Hematopoietic multipotent progenitor cell (in vitro differentiated cells): ENCODE data around the gene EVI5. TPM values are rescaled to one million over a fixed set of nuclear protein-coding genes. Genes with fewer than 3 reads are reported as not detected.
"Not testable (repeated sequence)": the region's sequence is repeated elsewhere in the genome, so short reads cannot be mapped to it uniquely, and the experiment has no call there.

Experiments
- DNase-seq, 3 donors: peaks; one replicate each; pipeline ENCODE4 v3.0.0-alpha.2; 2011 to 2015; ENCODE audit warnings: low read depth in 2 of 3, low spot score in 2 of 3
- total RNA-seq: library from RNA; depleted of rRNA; stranded (reverse); fragments of >200 nt; gene quantifications from one replicate; pipeline ENCODE4 v1.2.3, GENCODE V29; 2012

EVI5 gene
- total RNA-seq, 1 donor, result 6.5 TPM

DNA sequence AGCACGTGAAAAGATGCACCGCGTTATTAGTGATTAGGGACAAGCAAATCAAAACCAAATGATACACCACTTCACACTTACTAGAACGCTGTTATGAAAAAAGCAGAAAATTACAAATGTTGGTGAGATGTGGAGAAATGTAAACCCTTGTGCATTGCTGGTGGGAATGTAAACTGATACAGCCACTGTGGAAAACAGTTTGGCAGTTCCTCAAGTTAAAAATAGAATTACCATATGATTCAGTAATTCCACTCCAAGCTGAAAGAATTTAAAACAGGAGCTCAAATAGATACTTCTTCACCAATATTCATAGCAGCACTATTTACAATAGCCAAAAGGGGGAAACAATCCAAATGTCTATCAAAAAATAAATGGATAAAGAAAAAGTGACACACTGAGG, 10.3 kb upstream of the EVI5 start:
- no peak for DNase-seq

DNA sequence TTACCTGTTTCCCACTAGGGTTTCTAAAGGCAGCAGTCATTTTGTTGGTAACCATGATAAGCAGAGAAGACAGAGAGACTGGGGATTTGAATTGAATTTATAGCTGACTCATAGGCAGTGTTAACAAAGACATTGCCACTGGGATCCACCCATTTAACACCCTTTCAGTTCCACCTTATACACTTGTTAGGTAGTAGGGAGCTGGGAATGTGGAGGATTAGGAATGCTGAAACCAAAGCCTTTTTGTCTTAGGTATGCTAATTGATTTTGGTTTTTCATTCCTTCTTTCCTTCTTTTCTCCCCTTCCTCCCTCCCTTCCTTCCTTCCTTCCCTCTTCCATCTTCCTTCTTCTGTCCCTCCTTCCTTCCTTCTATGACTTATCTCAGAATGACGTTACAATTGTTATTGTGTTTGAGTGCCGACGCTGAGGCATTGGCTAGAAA, 7.5 kb upstream of the EVI5 start:
- DNase-seq, result no peak

DNA sequence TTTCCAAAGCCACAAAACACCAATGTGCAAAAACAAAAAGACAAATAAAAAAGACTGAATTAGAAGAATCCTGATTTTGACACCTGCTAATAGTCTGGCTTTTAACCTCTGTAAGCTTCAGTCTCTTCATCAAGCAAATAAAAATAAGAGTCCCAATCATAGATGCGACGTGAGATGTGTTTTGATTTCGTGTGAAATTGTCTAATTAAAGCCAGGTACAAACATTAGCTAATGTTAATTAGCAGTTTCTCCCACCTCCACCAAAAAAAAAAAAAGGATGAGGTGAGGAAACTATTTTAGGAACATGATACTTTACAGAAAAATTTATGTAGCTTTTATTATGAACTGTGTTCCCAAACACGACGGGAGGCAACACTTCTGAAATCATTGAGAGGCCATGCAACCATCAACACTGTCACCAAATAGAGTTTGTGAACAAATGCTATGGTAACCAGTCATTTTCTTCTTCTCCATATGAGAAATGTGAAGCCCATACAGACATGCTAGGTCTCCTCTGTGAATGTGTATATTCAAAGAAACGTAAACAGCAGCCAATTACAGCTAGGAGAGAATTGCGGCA, 6.7 kb upstream of the EVI5 start:
- no peak for DNase-seq

DNA sequence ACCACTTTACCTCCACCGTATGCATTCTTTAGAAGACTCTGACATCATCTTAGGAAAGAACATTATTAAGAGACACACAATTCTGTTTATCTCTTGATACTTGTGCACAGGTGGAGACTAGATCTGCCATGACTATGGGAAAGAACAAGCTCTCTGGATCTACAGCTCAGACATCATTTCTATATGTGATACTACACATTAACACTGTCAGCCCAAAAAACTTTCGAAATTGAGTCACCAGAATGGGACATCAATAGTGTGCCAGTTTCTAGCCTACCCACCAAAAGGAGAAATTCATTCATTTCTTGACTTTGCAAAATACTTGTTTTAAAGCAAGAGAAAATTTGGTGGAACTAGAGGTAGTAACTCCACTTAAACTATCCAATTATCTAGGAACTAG, 6.0 kb upstream of the EVI5 start:
- DNase-seq, result no peak

DNA sequence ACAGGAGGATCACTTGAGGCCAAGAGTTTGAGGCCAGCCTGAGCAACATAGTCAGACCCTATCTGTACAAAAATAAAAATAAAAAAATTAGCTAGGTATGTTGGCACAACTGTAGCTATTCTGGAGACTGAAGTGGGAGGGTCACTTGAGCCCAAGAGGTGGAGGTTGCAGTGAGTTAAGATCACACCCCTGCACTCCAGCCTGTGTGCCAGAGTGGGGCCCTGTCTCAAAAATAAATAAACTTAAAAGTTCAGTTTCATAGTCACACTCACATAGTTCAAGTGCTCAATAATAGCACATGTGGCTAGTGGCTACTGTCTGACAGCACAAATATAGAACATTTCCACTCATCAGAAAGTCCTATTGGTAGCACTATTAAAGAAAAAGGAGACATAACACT, 5.2 kb upstream of the EVI5 start:
- no peak for DNase-seq

DNA sequence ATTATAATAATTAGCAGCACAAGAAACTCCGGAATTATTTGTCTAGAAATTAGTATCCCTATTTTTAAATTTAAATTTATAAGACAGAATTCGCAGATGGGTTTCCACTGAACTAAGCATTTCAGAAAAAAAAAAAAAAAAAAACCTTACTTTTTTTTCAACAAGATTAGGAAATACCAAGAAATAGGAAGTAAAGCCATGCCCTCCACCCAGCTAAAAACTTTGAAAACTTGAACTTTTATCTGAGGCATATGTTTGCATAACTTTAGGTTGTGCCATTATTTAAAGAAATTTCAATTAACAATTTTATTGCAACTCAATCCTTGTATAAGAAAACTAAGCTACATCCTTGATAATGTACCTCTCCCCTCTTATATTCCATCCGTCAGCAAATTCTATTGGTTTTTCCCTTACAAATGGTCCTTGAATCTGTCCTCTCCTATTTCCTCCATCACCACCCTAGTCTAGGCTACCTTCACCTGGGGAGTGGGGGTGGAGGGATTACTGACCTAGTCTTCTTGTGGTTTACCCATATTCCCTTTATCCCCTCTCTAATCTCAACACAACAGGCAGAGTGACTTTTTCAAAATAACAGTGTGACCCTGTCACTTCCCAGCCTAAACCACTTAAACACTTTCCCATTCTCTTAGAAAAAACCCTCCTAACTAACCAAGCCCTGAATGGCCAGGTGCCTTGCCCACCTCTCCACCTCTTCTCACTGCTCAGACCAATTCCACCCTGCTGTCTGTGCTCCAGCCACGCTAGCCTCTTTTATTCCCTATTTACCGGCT, 1.4 kb upstream of the EVI5 start:
- DNase-seq, result peak in 1 of 3 donors; percentile 10

DNA sequence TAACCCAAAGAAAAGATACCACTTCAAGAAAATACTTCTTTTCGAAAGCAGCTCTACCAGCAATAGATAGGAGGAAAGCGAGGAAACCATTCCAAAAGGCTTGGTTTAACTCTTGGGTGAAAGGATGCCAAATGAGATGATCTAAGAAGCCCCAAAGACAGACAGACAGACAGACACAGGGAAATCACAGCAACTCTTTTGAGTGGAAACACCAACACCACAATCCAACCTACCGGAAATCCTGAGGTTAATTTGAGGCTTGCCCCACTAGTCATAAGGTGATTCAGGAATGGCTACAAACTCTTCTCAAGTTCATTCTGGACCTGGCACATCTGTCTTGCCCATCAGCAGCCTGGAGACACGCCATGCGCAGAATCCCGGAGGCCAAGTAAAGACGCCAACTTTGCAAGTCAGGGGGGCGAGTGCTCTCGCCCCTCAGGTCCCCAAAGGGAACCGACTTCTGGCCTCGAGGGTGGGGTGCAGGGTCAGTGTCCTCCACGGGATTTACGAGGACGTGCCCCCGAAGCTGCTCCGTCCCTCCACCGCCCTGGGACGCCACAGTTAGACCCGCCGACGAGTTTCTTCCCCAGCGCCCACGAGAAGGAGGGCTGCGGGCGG, 778 bp downstream of the EVI5 start:
- DNase-seq, result peak; percentile 11 to 47 (median 45)

DNA sequence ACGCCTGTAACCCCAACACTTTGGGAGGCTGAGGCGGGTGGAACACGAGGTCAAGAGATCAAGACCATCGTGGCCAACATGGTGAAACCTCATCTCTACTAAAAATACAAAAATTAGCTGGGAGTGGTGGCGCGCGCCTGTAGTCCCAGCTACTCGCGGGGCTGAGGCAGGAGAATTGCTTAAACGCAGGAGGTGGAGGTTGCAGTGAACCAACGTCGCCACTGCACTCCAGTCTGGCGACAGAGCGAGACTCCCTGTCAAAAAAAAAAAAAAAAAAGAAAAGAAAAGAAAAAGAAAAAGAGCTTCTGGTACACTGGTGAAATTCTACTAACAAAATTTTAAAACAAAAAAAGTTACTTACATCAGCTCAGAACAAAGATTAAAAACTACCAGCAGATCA, 1.4 kb downstream of the EVI5 start:
- peak in 1 of 3 donors; percentile 4 for DNase-seq

DNA sequence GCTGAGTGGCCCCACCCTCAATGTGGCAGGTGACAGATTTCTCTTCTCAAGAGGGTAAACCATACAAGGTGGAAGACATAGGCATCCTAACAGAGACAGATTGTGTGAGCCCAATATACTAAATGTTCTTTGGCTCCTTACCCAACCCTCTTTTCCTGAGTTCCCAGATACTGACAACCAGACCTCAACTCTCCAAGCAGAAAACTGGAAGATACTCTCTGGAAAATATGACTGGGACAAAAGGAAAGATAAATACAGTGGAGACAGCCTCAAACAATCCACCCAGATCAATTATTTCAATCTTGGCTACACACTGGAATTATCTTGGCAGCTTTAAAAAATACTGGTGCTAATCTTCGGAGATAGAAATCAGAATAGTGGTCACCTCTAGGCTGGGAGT, 6.5 kb downstream of the EVI5 start:
- DNase-seq, result no peak

DNA sequence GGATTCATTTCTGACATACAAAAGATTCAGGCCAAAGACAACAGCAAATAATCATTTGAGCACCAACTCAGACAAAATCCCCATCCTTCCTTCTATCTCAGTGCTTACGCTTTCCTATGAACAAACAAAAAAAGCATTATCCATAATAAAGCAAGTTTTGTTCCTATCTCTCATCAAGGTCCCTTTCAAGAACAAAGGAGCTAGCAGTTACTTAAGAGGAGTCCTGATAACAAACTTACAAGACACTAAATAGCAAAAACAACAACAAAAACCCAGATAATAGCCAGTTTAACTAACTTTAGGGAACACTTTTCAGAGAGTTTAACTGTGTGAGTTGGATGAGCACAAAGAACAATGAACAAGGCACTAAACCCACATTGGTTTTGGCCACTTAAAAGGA, 10.5 kb downstream of the EVI5 start:
- DNase-seq, result no peak

DNA sequence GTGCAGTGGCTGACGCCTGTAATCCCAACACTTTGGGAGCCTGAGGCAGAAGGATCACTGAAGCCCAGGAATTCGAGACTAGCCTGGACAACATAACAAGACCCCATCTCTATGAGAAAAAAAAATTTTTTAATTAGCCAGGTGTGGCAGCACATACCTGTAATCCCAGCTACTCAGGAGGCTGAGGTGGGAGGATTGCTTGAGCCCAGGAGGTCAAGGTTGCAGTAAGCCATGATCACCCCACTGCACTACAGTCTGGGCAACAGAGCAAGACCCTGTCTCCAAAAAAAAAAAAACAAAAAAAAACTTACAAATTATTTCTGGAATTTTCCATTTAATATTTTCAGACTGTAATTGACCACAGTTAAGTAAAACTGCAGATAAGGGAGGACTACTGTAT, 11.2 kb downstream of the EVI5 start:
- not testable (repeated sequence) for DNase-seq

DNA sequence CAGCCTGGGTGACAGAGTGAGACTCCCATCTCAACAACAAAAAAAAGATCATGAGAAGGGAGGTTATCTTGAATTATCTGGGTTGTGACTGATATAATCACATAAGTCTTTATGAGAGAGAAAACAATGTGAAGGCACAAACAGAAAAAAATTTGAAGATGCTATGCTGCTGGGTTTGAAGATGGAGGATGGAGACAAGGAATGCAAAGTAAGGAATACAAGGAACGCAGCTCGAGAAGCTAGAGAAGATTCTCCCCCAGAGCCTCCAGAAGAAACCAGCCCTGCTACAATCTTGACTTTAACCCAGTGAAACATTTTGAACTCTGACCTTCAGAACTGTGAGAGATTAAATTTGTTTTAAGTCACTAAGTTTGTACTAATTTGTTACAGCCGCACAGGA, 15.1 kb downstream of the EVI5 start:
- no peak for DNase-seq

DNA sequence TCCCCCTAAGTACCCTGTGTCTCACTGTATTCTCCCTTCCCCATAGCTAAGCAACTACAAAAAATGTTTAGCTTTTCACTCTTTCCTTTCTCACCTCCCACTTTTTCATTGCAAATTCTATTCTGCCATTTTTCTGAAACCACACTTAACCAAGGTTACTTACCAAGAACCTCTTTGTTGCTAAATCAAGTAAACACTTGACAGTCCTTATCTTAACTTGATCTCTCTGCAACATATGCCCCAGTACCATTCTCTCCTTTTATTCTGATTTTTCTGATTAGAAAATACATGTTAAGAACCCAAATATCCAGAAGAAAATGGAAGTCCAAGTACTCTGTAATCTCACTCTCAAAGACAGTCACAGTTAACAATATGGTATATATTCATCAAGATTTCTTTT, 16.0 kb downstream of the EVI5 start:
- no peak for DNase-seq

DNA sequence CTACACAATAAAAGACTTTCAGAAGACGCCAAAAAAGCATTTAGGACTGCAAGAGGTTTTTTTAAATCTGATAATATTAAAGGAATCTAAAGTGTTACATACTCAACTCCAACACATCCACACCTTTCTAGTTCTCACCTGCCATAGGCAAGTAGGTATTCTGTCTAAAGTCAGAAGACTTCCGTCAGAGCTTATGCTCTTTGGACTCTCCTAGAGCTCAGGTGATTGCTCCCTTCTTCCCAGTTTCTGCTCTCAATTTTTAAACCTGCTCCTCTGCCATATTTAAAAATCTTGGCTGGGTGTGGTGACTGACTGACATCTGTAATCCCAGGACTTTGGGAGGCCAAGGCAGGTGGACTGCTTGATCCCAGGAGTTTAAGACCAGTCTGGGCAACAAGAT, 16.6 kb downstream of the EVI5 start:
- DNase-seq, result no peak

DNA sequence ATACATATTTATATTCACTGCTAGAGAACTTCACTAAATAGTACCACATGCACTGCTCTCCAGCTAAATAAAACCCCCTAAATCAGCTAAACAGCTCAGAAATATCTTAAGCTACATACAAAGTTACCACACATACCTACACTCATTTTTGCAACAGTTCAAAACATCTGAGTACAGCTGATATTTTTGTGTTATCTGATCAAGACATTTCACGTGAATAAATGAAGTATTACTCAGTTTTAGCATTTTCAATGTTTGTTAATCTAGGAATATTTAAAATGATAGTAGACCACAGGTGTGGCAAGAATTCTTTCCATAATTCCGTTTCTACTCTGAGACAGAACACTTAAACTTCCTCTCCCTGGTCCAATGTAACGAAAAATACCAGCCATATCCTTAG, 20.8 kb downstream of the EVI5 start:
- no peak for DNase-seq

DNA sequence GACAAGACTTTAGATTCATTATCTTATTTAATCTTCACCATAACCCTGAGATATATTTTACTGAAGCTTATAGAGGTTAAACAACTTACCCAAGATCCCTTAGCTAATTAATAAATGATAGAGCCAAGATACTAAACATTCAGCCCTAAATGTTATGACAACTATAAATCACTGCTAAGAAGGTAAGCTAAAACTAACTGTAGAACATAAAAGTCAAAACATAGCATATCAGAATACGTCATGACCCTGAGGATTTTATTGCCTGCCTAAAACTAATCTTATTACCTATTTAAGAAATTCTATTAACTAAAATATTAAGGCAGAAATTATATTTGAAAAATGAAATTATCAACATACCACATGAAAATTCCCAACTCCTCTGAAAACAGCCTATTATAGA, 22.6 kb downstream of the EVI5 start:
- no peak for DNase-seq

DNA sequence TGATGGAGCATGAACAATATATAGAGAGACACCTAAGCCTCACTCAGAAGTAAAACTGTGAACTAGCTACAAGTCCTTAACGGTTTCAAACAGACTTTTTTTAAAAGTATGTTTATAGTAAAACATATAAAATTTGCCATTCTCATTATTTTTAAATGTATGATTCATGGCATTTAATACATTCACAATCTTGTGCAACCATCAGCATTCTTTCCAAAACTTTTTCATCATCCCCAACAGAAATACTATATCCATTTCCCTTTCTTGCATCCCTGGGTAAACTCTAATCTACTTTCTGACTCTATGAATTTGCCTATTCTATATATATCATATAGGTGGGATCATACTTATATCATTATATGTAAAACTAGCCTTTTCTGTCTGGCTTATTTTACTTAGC, 25.5 kb downstream of the EVI5 start:
- DNase-seq, result no peak

DNA sequence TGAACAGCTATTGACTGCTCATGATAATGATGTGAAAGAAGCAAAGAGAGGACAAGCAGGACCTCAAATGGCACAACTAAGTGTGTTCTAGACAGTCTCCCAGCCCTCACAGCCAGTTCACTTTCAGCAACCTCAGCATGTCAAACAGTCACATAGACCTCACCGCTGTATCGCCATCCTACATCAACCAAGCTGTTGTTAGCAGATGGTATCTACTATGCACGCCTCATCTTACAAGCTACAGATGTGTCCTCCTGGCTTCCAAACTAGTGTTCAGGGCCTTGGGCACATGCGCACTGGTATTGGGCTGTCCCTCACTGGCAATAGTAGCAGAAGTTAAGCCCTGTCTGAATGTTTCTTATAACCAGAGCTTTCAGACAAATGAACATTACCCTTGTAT, 28.4 kb downstream of the EVI5 start:
- no peak for DNase-seq

DNA sequence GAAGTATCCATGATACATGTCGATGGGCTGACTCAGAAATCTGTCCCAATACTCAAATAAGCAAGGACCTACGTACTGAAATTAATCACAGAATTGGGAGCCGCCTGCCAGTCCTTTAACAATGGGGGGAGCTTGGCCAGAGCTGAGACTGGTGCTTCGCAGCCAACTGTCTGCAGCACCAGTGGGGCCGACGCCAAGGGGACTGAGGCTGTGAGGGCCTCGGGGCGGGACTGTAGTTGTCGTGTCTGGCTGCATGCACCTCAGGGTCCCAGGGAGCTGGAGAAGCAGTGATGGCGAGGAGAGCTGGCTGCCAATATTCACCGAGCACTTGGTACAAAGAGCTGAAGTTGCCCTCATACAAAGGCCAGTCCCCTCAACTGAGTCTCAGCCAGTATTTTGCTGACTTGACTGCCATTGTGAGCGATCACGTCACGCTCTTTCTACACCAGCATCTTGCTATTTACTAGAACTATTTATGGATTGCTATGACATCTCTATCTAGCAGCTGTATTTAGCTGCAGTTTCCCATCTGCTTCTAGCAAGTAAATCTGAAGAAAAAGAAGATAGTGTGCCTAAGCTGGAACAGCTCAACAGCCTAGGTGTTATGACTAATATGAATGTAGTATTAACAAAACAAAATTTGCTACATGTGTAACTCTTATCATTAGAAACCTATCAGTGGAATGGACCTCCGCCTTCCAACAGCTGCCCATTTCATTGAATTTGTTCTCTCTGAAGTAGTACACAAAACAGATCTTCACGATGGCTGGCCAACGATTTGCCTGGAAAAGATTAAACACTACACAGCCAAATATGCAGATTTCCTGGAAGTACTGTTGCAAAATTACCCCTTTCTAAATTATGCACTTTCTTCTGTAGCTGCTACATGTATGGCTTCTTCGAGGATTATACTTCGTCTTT, 29.1 kb downstream of the EVI5 start:
- DNase-seq, result no peak

DNA sequence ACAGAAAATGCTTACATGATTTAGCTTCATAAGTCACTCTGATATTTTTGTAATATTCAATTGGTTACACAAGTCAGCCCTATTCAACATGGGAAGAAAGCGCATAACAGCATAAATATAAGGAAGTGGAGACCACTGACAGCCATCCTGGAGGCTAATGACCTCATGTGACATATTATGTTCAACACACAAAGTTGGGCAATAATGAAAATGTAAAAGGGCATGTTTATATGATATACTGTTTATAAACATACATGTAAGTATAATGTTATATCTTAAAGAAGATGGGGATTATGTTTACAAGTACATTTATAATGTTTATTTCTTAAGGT, 30.2 kb downstream of the EVI5 start:
- DNase-seq, result no peak

DNA sequence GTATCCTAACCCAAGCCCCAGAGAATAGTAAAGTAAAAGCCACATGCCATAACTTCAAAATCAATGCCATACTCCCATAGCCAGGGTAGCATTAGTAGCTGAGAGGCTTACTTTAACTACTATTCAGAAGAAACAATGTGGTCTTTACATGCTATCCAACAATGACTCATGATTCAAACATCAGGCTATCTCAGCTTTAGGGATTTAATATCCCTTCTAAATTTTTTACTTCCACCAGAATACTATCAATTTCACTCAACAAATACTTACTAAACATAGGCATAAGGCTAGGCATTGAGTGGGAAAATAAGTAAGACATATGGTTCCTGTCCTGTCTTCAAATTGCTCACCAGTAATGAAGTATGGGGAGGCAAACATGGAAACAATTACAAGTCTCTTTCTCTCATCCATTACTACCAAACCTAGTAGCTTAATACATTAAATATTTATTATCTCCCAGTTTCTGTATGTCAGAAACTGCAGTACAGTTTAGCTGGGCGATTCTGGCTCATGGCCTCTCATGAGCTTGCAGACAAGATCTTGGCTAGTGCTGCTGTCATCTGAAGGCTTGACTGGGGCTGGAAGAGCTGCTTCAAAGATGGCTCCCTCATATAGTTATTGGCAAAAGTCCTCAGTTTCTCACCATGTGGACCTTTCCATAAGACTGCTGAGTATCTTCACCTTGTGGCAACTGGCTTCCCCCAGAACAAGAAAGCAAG, 30.7 kb downstream of the EVI5 start:
- DNase-seq, result no peak
